Cardiac atrium fibroblast (primary cell): Measurements from ENCODE around the gene RWDD1. TPM values are rescaled to one million over a fixed set of nuclear protein-coding genes. Genes with fewer than 3 reads are reported as not detected.

Experiments
- total RNA-seq: library from RNA; depleted of rRNA; stranded (reverse); fragments of >200 nt; gene quantifications from 2 replicates; pipeline ENCODE4 v1.2.3, GENCODE V29; 2015

RWDD1 gene, protein sequence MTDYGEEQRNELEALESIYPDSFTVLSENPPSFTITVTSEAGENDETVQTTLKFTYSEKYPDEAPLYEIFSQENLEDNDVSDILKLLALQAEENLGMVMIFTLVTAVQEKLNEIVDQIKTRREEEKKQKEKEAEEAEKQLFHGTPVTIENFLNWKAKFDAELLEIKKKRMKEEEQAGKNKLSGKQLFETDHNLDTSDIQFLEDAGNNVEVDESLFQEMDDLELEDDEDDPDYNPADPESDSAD
- total RNA-seq: 17.3 and 21.7 TPM in 2 replicates

DNA sequence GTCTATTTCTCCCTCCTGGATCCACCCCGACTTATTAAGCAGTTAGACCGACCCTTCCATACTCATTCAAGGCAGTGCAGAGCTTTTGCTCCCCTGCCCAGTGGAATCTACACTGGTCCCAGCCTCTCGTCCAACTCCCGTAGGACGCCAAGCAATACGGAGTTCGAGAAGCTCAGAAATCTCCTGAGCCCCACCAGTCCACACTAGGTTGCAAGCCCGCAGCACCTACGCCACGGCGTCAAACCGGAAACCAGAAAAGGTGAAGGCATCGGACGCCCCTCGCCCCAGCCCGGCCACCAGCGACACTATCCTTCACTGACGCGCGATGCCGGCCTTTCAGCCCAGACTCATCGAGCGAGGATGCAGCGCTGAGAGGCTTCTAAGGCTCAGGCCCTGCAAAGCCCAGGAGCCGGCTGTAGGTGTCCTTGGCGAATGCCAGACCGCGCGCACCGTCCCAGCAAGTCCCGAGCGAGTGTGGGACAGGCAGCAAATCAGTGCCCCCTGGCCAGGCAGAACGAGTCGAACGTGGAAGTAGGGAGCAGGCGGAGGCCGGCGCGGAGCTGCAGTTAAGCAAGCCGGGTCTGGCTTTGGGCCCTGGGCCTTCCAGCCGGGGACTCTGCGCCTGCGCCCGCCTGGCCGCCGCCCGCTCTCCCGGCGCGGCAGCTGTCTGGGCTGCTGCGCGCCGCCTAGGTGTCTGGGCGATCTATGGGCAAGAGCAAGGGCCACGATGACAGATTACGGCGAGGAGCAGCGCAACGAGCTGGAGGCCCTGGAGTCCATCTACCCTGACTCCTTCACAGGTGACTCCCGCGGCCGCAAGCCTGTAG is at the start of gene RWDD1:
TSS of gene RWDD1 (plus strand) at position 649 of the 827 bp plus-strand sequence. CDS start at position 728, 79 bp downstream.

DNA sequence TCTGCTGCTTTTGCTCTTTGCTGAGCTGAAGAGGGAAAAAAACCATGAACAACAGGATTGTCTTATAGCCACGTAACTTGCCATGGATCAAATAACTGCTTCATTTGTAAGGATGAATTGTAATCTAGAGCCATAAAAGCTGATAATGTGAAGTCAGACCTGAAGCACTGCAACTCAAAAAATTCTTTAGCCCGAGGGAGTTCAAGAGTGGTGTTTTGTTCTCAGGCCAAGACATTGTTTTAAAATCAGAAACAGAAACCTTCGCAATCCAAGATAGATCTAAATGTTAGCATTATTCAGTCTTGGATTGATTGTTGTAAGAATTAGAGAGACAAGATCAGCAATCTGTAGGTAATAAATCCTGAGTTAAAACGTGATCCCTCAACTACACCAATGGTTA is 25.7 kb upstream of the RWDD1 start, which contains the start of gene TRAPPC3L:
TSS of gene TRAPPC3L (minus strand) at position 34 of the 400 bp plus-strand sequence. CDS start 170 bp downstream, outside the sequence.

DNA sequence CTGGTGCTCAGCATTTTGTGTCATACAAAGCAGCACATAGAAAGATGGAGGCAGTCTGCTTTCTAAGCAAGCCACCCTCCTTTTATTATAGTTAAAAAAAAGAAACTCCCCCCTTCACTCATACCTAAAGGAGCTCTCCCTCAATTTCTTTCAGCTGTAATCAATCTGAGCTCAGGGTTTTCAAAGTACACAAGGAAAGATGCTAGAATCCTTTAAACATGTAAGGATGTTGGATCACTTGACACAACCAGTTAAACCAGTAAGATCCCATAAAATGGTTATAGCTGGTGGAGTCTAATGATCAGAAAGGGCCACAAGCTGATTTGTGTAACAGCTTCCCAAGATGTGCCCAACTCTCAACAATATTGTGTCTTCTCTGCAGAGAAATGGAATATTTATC is 17.9 kb upstream of the RWDD1 start, which contains the start of gene CALHM4:
TSS of gene CALHM4 (plus strand) at position 301 of the 400 bp plus-strand sequence. CDS start at position 344, 43 bp downstream.

DNA sequence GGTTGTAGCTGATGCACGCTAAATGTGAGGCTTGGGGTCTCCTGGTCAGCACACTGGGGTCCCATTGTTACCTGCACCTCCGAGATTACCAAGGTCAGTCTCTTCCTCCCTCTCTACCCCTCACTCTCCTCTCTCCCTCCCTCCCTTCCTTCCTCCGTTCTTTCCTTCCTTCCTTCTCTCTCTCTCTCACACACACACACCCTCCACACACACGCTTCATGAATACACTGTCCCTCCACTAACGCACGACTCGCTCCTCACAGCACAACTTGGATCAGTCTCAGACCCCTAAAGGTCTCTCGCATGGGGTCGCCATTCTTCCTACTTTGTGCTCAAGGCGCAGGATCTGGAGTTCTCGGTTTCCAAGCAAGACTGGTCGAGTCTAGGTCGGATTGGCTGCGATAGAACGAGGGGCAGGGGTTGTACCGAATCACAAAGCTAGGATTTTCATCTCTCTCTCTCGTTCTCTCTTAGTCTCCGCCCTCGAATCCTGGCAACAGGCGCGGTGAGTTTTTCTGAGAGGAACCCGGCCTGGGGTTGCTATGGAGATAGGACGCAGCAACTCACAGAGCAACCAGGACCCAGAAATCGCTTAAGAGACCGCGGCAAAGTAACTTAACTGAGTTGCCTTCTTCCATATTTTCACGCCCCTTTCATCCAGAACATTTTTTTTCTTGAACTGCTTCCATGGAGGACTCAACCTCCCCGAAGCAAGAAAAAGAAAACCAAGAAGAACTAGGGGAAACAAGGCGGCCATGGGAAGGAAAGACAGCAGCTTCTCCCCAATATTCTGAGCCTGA is 44.8 kb downstream of the RWDD1 start, which contains the start of gene RSPH4A:
TSS of gene RSPH4A (plus strand) at position 543 of the 800 bp plus-strand sequence. CDS start at position 688, 145 bp downstream.

Other genes with a start within 250 kb of the RWDD1 start
- 30.7 and 62.9 TPM in 2 replicates for gene DSE, start 200.6 kb upstream of the RWDD1 start, total RNA-seq
- 1.1 and 3.4 TPM in 2 replicates for gene CALHM6, start 110.1 kb upstream of the RWDD1 start, total RNA-seq
- 6.7 and 8.9 TPM in 2 replicates for gene CALHM5, start 59.9 kb upstream of the RWDD1 start, total RNA-seq
- gene TRAPPC3L, start 25.8 kb upstream of the RWDD1 start, total RNA-seq: not detected in 2 replicates
- not detected in 2 replicates for gene CALHM4, start 17.8 kb upstream of the RWDD1 start, total RNA-seq
- 0.32 TPM in 1 of 2 replicates, not detected in the other for gene RSPH4A, start 45.0 kb downstream of the RWDD1 start, total RNA-seq
- gene ZUP1, start 97.3 kb downstream of the RWDD1 start, total RNA-seq: 7.9 and 18.4 TPM in 2 replicates
- gene KPNA5, start 109.7 kb downstream of the RWDD1 start, total RNA-seq: 2.4 and 4.7 TPM in 2 replicates
- gene FAM162B, start 194.2 kb downstream of the RWDD1 start, total RNA-seq: 2.3 and 5.4 TPM in 2 replicates